ENCODE measurements around the gene CACNB2. TPM values are rescaled to one million over a fixed set of nuclear protein-coding genes. Genes with fewer than 3 reads are reported as not detected.

Gene CACNB2
- total and polyA plus RNA-seq, 4 donors = 0.38 to 3.1 (median 0.83) TPM

DNA sequence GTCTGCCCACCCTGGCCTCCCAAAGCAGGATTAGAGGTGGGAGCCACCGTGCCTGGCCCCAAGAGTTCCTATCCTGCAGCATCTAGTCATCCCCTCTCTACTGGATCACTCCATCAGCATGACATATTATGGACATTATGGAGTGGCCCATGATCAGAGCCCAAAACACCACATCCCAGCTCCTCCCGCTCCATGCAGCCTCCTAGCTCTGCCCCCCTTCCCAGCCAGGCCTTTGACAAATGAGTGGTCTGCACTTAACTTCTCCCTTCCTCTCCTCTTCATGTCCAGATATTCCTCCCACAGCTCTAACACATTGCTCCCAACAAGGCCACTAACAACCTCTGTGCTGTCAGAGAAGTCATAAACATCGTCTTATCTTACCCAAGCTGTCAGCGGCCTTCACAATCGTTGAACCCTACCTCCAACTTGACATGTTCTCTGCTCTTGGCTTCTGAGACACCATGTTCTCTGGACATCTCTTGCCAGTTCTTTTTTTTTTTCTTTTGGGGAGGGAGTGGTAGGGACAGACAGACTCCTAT, 323.5 kb downstream of the CACNB2 start:
- TF ChIP-seq, protein P1, sequence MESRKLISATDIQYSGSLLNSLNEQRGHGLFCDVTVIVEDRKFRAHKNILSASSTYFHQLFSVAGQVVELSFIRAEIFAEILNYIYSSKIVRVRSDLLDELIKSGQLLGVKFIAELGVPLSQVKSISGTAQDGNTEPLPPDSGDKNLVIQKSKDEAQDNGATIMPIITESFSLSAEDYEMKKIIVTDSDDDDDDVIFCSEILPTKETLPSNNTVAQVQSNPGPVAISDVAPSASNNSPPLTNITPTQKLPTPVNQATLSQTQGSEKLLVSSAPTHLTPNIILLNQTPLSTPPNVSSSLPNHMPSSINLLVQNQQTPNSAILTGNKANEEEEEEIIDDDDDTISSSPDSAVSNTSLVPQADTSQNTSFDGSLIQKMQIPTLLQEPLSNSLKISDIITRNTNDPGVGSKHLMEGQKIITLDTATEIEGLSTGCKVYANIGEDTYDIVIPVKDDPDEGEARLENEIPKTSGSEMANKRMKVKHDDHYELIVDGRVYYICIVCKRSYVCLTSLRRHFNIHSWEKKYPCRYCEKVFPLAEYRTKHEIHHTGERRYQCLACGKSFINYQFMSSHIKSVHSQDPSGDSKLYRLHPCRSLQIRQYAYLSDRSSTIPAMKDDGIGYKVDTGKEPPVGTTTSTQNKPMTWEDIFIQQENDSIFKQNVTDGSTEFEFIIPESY (IDR thresholded peaks at IDR 0.05) = no peak
- TF ChIP-seq, protein P2, sequence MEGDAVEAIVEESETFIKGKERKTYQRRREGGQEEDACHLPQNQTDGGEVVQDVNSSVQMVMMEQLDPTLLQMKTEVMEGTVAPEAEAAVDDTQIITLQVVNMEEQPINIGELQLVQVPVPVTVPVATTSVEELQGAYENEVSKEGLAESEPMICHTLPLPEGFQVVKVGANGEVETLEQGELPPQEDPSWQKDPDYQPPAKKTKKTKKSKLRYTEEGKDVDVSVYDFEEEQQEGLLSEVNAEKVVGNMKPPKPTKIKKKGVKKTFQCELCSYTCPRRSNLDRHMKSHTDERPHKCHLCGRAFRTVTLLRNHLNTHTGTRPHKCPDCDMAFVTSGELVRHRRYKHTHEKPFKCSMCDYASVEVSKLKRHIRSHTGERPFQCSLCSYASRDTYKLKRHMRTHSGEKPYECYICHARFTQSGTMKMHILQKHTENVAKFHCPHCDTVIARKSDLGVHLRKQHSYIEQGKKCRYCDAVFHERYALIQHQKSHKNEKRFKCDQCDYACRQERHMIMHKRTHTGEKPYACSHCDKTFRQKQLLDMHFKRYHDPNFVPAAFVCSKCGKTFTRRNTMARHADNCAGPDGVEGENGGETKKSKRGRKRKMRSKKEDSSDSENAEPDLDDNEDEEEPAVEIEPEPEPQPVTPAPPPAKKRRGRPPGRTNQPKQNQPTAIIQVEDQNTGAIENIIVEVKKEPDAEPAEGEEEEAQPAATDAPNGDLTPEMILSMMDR (IDR thresholded peaks at IDR 0.05; ENCODE audit: low read depth, low read length, missing input control) = no peak
- TF ChIP-seq RXRA (IDR thresholded peaks at IDR 0.05) (no peak), FOXA2 (IDR thresholded peaks at IDR 0.05) (no peak), YY1 (IDR thresholded peaks at IDR 0.05) (no peak), EGR1 (IDR thresholded peaks at IDR 0.05; ENCODE audit: low read depth in 2 of 2) (no peak), HNF4A (conservative IDR thresholded peaks at IDR 0.05) (no peak), JUND (IDR thresholded peaks at IDR 0.05) (no peak), HNF4G (IDR thresholded peaks at IDR 0.05) (no peak), SP1 (IDR thresholded peaks at IDR 0.05) (no peak), TAF1 (conservative IDR thresholded peaks at IDR 0.05) (no peak), NR2F2 (IDR thresholded peaks at IDR 0.05) (no peak), RAD21 (IDR thresholded peaks at IDR 0.05) (no peak), GABPA (IDR thresholded peaks at IDR 0.05 in 1 of 2, conservative IDR thresholded peaks at IDR 0.05 in 1 of 2) (no peak), FOXA1 (IDR thresholded peaks at IDR 0.05) (no peak)
- TF ChIP-seq, protein P3, sequence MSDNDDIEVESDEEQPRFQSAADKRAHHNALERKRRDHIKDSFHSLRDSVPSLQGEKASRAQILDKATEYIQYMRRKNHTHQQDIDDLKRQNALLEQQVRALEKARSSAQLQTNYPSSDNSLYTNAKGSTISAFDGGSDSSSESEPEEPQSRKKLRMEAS (IDR thresholded peaks at IDR 0.05) = no peak
- TF ChIP-seq, protein P4, sequence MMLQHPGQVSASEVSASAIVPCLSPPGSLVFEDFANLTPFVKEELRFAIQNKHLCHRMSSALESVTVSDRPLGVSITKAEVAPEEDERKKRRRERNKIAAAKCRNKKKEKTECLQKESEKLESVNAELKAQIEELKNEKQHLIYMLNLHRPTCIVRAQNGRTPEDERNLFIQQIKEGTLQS (IDR thresholded peaks at IDR 0.05) = no peak
- TF ChIP-seq, protein P5, sequence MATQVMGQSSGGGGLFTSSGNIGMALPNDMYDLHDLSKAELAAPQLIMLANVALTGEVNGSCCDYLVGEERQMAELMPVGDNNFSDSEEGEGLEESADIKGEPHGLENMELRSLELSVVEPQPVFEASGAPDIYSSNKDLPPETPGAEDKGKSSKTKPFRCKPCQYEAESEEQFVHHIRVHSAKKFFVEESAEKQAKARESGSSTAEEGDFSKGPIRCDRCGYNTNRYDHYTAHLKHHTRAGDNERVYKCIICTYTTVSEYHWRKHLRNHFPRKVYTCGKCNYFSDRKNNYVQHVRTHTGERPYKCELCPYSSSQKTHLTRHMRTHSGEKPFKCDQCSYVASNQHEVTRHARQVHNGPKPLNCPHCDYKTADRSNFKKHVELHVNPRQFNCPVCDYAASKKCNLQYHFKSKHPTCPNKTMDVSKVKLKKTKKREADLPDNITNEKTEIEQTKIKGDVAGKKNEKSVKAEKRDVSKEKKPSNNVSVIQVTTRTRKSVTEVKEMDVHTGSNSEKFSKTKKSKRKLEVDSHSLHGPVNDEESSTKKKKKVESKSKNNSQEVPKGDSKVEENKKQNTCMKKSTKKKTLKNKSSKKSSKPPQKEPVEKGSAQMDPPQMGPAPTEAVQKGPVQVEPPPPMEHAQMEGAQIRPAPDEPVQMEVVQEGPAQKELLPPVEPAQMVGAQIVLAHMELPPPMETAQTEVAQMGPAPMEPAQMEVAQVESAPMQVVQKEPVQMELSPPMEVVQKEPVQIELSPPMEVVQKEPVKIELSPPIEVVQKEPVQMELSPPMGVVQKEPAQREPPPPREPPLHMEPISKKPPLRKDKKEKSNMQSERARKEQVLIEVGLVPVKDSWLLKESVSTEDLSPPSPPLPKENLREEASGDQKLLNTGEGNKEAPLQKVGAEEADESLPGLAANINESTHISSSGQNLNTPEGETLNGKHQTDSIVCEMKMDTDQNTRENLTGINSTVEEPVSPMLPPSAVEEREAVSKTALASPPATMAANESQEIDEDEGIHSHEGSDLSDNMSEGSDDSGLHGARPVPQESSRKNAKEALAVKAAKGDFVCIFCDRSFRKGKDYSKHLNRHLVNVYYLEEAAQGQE (IDR thresholded peaks at IDR 0.05) = no peak
- no peak overlapping the region for H3K4me3 ChIP-seq (ENCODE audit: low read depth in 1 of 3, low read length in 3 of 3)
- H3K27ac ChIP-seq (ENCODE audit: low read depth in 1 of 2, low read length in 2 of 2) = no peak overlapping the region
- no peak overlapping the region for H3K9ac ChIP-seq (ENCODE audit: low read depth in 1 of 2, low read length in 2 of 2)
- no peak for DNase-seq (ENCODE audit: low spot score)
- H3K9me3 ChIP-seq (ENCODE audit: control insufficient read depth in 4 of 4, low read length in 3 of 4) = no peaks in the 10 kb centered on the region
- H3K27me3 ChIP-seq (ENCODE audit: control insufficient read depth in 4 of 4, insufficient read depth in 4 of 4, low read length in 3 of 4) = no peaks in the 10 kb centered on the region
- no peaks in the 10 kb centered on the region for H3K36me3 ChIP-seq (ENCODE audit: control insufficient read depth in 4 of 4, insufficient read depth in 3 of 4, low read depth in 1 of 4, low read length in 3 of 4)
- H3K4me1 ChIP-seq (ENCODE audit: control insufficient read depth in 4 of 4, insufficient read depth in 4 of 4, low read length in 3 of 4) = no peaks in the 10 kb centered on the region
- 93% methylated on average over 5 of the region's 5 CpGs for WGBS

All from liver (tissue), 9 donors.